Body of pancreas (tissue), 4 donors: ENCODE results near the gene NUTM2E.
"Not testable (repeated sequence)": the region's sequence is repeated elsewhere in the genome, so short reads cannot be mapped to it uniquely, and the experiment has no call there.

ENCODE experiments used
- POLR2A ChIP-seq, 3 donors: fragments of 450-650 bp; IDR thresholded peaks; one replicate each; pipeline ENCODE4 v1.6.1; 2016; ENCODE audit warnings: antibody characterized with exemption in 3 of 3, mild to moderate bottlenecking in 2 of 3
- TF ChIP-seq, protein P1 (sequence below), 7 experiments: fragments of 450-650 bp in 4 of 7; fragments of 200-600 bp in 3 of 7; sonication (generic) in 3 of 7; IDR thresholded peaks; one replicate each; pipeline ENCODE4 v1.5.1; 2016 to 2019; ENCODE audit warnings: antibody characterized with exemption in 7 of 7

DNA sequence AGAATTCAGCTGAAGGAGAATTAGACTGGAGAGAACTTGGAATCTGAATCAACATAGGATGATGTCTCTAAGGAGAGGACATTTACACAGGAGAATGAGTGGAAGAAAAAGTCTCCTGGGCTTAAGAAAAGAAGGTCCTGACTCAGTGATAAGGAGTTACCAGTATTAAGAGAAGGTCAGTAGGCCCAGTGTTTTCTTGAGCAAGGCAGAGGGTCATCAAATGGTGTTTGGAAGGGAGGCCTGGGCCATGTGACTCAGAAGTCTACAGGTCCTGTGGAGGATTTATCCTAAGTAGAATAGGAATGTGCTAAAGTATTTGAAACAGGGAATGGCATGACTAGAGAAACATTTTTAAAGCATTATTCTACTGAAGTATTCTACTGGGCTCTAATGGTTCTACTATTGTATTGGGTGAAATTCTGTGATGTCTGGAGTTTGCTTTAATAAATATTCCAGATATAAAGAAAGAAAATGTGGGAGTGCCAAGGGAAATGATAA, 39.0 kb upstream of the NUTM2E start:
- TF ChIP-seq, protein P1, sequence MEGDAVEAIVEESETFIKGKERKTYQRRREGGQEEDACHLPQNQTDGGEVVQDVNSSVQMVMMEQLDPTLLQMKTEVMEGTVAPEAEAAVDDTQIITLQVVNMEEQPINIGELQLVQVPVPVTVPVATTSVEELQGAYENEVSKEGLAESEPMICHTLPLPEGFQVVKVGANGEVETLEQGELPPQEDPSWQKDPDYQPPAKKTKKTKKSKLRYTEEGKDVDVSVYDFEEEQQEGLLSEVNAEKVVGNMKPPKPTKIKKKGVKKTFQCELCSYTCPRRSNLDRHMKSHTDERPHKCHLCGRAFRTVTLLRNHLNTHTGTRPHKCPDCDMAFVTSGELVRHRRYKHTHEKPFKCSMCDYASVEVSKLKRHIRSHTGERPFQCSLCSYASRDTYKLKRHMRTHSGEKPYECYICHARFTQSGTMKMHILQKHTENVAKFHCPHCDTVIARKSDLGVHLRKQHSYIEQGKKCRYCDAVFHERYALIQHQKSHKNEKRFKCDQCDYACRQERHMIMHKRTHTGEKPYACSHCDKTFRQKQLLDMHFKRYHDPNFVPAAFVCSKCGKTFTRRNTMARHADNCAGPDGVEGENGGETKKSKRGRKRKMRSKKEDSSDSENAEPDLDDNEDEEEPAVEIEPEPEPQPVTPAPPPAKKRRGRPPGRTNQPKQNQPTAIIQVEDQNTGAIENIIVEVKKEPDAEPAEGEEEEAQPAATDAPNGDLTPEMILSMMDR (IDR thresholded peaks at IDR 0.05), result not testable (repeated sequence)
- not testable (repeated sequence) for TF ChIP-seq POLR2A (IDR thresholded peaks at IDR 0.05)
